HG03280 (cell line): ENCODE data around the gene SLC44A3.

Experiments
- ATAC-seq: cut with Tn5 transposase; IDR thresholded peaks from one replicate; pipeline ENCODE4 v1.9.1; 2021; ENCODE audit warnings: mild to moderate bottlenecking, moderate library complexity; ENCODE audit not compliant: unreplicated experiment

Gene SLC44A3

DNA sequence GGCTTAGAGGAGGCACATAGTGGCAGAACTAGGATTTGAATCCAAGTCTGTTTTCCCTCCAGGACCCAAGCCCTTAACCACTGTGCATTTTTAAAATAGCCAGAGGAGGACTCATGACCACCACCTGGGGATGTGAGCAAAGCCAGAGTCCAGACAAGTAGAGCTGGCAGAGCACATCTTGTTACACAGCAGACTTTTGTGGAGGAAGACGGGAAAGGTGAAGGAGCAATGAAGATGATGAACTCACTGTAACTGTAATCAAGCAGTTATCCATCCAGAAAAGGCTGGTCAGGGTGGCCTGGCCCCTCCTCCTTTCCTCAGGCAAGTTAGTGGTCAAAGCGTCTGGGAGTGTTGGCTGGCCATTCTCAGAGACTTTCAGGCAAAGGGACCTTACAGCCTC lies 50.9 kb downstream of the SLC44A3 start:
- no peak for ATAC-seq

DNA sequence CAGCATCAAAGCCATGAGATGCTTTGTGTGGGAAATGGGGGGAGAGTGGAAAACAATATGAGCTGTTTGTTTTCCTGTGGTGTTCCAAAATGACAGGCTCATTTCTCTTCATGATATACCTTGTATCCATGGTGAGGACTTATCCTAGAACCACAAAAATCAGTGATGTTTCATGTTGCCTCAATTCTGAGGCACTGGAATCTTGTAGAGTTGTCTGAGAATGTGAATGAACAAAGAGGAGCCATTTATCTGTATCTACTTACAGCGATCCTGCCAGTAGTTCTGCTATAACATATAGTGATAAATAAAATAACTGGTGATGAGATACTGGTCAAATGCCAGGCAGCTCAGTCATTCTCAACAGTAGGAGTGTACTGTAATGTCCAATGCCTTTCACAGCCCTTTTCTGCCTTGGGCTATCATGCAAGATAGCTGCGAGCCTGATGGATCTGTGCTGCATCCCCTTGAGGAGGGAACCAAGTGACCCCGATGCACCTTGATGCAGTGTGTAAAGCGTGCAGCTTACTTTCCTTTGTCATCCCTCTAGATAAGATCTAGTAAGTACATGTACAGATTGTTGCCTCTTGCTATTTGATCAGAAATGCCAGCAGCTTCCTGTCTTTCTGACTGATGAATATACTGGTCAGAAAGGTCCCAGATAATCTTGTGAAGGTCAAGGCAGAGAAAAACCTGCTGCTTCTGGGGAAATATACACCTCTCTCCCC lies 52.8 kb downstream of the SLC44A3 start:
- ATAC-seq, result no peak

DNA sequence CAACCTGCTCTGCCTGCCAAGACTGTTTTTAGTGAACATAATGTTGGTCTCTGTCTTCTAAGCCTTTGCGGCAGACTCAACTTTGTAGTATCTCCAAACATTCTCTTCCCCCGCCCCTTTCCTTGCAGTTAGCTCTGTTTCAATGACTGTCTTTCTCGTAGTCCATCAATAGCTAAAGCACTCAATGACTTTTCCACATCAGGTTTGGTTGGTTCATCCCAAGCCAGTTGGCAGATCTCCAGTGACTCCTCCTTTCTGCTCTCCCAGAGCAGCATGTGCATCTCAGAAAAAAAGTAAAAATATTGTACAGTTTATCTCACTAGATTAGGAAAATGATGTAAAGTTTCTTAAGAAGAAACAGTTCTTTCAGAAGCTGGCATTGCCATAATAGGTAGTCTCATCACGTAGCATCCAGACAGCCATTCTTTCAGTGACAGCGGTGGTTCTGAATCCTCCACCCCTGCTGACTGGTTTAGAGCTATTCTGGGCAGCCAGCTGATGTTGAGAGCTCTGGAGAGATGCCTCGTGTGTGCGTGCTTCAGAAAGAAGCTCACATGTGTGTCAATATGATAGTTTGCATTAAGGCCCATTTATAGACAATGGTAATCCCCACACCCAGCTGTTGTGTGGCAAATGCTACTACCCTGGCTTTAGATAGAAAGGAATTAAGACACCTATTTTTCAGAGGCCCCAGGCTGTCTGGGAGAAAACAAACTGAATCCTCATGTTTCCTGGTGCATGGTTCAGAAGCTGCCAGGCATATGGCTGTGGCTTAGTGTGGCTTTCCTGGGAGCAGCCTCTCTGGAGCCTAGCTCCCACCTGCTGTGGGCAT lies 53.6 kb downstream of the SLC44A3 start:
- ATAC-seq, result no peak

DNA sequence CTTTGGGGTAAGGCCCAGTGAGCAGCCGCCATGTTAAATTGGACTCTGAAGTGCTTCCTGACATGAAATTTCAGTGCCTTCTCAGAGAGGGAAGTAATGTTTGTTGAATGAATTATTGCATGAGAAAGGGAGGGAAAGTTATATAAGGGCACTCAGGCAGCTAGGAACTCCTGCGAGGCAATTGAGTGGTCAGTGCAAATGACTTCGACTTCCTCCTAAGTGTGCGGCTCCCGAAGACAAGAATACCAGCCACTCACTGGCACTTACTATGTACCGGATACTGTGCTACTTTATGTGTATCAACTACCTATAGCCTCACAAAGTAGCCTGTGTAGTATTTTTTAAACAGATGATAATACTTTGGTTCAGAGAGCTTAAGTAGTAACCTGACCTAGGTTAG lies 54.3 kb downstream of the SLC44A3 start:
- no peak for ATAC-seq

DNA sequence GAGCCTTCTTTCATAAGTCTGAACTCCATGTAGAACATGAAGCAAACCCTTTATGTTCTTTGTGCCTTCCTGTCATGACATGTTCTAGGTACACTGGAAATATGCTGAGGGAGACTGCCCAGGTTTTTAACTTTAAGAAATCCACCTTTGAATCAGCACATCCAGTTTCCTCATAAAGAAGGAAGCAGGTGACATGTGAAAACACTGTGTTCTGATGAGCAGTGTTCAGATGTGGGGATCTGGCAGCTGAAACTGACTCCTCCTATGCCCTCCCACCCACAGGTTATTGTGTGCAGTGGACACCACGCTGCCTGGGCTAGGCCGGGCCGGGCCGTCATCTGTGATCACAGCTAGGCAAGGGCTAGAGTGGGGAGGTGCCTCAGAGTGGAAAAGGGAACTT lies 55.6 kb downstream of the SLC44A3 start:
- no peak for ATAC-seq

DNA sequence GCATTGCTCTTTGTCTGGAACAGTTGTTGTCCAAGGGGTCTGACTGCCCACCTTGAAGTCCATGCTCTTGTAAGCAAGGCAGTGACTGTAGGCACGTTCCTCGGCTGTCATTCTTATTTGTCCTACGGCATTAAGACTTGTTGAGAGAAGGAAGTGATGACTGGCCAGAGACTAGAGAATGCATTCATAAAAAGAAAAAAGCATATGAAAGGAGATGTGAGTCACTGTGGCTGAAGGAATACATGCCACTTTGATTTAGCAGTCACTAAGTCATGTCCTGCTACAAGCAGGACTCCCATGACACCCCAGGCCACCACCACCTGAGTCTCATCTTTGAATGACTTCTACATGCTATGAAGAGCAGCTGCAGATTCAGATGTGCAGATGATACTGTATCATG lies 56.2 kb downstream of the SLC44A3 start:
- ATAC-seq, result no peak

DNA sequence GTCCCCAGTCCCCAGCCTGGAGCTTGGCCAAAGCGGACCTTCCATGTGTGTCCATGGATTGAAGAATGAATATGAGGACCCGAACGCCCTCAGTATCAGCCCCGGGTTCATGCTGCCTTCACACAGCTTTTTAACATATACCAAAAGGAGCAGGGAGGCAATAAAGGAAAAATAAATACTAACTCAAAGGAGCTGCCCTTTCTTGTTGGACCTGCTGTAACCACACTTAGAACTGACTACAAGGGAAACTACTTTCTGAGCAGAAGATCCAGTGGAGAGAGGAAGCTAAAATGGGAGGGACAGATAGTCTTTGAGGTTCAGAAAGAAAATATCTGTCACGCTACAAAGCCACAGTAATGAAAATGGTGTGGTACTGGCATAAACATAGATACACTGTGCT lies 58.2 kb downstream of the SLC44A3 start:
- ATAC-seq, result no peak

DNA sequence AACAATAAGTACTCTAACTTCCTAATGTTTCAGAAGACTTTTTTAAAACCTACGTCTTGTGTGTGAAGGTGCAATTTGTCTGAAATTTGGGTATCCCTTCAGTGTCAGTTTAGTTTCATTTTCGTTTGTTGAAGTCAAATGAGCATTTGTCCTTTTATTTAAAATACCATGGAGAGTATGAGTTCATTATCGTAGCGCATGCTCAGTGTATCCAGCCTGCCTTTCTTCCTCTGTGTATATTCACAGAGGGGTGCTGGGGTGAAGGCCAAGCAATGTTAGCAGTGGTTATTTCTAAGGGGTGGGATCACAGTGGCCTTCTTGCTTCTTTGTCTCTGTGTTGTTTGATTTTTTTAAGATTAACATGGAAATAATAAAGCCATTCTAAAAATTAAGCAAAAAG lies 63.5 kb downstream of the SLC44A3 start:
- ATAC-seq, result no peak

DNA sequence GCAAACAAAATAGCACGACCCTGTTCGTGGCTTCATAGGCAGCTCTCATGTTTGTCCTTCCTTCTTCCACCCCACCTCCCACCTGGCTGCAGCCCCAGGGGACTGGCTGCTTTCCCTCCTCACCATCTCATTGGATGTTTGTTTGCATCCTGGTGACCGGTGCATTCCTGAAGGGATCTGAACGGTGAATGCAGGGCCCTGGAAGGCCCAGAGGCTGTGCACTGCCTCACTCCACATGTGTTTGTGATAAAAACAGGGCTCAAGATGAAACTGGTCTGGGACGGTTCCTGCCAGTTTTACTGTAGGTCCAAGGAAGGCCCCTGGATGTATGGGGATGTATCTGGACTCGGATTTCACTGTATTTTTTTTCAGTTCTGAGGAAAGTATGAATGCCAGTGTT lies 63.9 kb downstream of the SLC44A3 start:
- no peak for ATAC-seq

DNA sequence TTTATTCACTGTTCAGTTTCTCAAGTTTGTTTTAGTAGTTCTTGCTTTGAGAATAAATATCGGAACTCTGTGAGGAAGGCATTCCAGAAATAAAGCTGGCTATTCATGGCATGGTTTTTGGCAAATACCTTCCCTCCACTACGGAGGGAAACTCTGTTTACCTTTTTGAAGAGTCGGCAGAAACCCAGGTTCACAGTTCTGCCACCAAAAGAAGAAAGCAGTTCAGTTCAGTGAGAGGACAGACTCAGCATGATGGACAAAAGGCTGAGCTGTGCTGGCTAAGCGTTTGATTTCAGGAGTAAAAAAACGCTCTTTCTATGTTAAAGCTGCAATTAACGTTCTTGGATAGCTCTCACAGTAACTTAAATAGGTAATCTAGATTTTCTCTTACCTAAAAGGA lies 64.3 kb downstream of the SLC44A3 start:
- no peak for ATAC-seq

DNA sequence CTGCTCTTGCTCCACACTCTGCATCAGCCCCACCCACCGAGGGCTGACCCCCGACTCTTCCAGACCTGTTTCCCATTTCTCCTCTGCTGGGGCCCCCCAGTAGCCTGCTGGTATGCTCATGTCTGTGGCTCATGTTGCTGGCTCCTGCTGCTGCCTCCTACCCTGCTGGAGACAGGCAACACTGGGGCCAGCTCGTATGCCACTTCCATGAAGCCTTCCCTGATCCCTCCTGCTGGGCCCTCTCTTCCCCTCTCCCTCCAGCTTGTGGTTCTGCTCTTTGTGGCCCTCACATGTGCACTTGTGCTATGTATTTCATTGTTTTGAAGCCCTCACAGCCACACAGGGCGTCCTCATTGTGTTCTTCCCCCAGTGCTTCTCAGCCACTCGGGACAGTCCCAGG lies 66.2 kb downstream of the SLC44A3 start:
- no peak for ATAC-seq

DNA sequence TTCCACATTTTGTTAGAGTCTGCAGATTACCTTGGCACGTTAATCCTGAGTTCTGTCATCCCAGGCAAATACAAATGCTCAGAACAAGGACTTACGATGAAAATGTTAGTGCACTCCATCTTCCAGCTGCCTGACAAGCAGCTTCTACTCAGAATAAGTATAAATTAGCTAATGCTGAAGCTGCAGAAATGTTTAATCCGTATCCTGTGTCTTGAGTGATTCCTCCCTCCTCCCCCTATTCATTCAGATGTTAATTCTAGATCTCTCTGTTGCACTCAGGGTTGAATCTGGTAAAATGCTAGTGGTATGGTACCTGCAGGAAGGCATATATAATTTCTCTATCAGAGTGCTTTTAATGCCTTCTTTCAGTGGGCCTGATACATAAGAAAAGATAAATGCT lies 66.9 kb downstream of the SLC44A3 start:
- ATAC-seq, result no peak

DNA sequence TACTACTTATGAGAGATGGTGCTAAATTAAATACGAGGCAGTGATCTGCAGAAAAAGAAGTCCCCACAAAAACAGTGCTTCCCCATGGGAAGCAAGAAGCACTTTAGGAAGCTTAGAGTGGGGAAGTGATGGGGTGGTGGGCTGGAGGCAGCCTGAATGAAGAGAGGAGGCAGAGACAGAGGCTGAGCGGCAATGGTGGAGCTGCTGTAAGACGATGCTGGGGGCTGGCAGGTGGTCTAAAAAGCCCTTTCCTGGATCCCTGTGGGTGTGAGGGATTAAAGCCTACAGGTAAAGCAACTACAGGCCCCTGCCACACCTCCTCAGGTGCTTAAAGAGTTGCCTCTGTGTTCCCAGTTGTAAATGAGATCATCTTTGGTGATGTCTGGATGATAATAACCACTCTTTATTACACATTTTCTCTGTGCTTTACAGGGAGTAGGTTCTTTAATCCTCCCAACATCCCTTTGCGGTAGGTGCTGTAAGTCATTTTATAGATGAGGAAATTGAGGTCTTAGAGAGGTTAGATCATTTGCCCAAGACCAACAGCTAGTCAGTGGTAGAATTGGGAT lies 67.5 kb downstream of the SLC44A3 start:
- ATAC-seq, result no peak

DNA sequence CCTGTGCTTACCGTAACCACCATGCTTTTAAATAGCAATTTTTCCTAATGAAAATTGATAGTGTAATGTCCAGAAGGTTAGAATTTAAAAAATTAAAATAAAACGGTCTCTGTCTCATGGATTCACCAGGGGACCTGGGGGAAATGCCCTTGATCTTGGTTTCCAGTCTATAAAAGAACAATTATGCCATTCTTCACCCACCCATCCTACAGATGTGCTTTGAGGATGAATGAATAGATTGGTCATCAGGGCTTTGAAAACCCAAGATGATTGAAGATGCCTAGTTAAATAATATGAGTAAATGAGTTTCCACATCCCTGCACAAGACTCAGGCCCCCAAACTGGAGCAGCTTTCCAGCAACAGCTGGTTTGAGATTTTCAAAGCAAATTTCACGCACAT lies 68.0 kb downstream of the SLC44A3 start:
- ATAC-seq, result no peak

DNA sequence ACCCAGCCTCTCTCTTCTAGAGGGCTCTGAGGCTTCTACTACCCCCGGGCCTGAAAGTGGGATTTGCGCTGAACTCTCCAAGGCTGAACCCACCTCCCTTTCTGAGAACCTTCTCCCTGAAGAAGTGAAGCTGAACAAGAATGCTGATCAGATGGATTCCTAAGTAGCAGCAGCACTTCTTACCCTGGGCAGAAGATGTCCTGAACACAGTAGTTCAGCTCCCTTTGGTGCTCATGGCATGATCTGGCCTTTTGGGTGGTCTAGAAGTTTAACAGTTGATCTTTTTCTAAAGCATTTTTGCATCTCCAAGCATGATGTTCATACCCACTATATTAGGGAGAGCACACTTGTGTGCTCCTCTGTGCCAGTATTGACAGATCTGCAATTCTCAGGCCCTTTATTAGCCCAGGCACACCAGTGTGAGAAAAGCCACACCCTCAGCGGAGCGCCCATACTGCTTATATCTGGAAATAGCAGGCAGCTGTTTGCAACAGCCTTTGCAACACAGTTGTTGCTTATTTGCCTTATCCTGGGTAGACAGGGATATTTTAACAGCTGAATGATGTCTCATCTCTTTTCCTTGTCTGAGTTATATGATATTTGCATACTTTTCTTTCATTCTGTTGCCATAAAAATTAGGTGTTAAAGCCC lies 72.6 kb downstream of the SLC44A3 start:
- no peak for ATAC-seq

DNA sequence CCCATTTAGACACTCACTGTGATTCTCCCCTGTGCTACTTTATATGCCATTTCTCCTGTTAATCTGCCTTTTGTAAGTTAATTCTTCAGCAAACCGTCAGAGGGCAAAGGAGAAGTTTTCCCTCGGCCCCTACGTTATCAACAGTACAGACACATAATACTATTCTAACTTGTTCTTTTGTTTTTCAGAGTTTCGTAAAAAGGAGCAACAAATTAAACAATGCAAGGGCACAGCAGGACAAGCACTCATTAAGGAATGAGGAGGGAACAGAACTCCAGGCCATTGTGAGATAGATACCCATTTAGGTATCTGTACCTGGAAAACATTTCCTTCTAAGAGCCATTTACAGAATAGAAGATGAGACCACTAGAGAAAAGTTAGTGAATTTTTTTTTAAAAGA lies 74.5 kb downstream of the SLC44A3 start:
- no peak for ATAC-seq

DNA sequence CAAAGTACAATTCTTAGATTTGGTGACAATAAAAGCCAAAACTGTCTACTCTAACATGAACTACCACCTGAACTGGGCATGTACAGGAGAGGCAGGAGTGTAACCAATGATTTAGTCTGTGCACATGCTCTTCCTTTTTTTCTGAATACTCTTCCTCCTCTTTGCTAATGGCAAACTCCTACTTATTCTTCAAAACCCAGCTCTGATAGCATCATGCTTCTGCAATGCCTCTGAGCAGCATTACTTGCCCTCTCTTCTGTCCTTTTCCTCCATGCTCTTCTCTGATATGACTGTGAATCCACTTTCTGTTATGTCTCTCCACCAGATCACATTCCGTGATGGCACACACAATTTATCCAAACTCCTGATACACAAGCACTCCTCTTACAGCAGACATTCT lies 75.4 kb downstream of the SLC44A3 start:
- ATAC-seq, result no peak

DNA sequence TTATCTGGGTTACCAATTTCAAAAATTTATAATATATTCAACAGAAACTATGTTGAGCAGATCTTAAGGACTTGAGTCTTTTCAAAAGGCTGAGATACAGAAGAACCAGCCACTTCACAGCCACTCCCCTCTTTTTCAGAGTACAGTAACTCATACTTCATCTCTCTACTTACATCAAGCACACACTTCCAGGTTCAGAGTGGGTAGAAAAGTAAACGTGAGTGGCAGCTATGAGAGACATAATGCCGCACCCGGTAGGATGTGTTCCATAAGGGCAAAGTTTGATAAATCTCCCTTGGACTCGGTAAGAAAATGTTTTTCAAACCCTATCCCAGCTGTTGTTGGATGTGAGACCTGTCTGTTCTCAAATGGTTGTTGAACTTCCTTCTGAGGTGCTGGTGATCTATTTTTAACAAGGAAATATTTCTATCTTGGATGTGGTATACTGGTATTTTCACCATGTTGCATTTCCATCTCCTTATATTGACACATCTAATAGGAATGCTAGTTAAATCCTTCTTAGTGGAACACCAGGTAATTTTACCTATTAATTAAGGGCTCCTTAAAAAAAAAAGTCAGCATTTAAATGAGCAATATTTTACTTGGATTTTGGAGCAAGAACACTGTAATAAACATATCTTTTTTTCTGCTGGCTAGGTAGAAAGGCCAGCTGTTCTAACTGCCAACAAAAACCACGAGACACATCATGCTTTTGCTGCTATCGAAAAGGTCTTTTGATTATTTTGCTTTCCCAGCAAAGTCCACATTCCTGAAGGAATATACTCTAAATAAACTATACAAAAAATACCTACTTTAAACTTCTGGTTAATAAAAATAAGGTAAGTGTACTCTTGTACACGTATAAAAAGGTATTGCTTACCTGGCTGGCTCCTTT lies 78.6 kb downstream of the SLC44A3 start:
- no peak for ATAC-seq

DNA sequence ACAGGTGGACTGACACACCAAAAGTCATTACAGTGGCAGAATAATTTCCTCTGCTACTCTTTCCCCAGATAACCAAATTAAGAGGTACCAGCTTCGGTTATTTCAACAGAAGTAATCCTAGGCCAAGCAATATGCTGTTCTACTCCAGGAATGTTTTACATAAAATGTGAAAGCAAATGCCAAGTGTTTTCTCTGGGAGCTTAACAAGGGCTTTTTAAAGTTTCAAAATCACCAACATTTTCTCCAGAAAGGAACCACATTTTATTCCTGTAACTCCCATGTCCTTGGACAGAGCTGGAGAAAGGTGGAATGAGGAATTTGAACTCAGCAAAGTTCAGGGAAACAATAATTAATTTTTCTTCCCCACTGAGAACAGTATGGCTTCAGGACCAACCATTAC lies 79.6 kb downstream of the SLC44A3 start:
- ATAC-seq, result no peak

DNA sequence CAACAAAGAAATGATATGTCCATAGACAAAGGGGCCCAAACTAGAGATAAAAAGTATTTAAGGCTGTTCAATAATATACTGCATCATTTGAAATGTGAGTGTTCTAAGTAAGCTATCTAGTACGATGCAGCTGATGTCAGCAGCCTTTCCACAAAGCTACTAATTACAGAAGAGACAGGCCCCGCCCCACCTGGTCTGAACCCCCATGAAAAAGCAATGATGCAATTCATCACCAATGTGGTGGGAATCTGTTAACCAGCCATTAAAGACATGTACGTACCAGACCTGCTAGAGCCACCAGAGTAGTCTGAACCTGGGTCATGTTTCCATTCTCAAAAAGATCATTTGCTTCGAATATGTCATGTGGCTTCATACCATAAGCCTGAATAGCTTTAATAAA lies 81.7 kb downstream of the SLC44A3 start:
- no peak for ATAC-seq
